HEK293 (cell line): ENCODE measurements around the gene RNF4.

Experiments used
- CTCF ChIA-PET: fragments of 350-600 bp; formaldehyde crosslinking; extraction: SDS; loops from one replicate; lab custom pipeline; 2021; ENCODE audit warnings: antibody characterized with exemption; lab: Yijun Ruan, JAX
- POLR2A ChIA-PET: fragments of 300-600 bp; formaldehyde crosslinking; extraction: SDS; loops from one replicate; lab custom pipeline; 2020; ENCODE audit warnings: antibody characterized with exemption, inconsistent platforms; lab: Yijun Ruan, JAX
- H3K27ac ChIP-seq: fragments of 200-500 bp; sonication (Bioruptor generic); 2 replicates; pipeline ENCODE4 v1.5.1; 2014; ENCODE audit warnings: low read depth, low read length, control low read depth, inconsistent platforms; ENCODE audit errors: extremely low read depth
- H3K36me3 ChIP-seq, 2 experiments: fragments of 200-500 bp in 1 of 2; sonication (Bioruptor generic) in 1 of 2; 1 replicate in 1 of 2; 2 replicates in 1 of 2; pipeline ENCODE4 v1.5.1; 2014 to 2017; ENCODE audit warnings: inconsistent platforms in 2 of 2, low read length in 2 of 2; ENCODE audit not compliant: control insufficient read depth in 2 of 2, insufficient read depth in 1 of 2
- H3K4me1 ChIP-seq: fragments of 200-500 bp; sonication (Bioruptor generic); 2 replicates; pipeline ENCODE4 v1.5.1; 2014; ENCODE audit warnings: mild to moderate bottlenecking, low read length, inconsistent platforms; ENCODE audit not compliant: control insufficient read depth, insufficient read depth
- H3K4me3 ChIP-seq: 2 replicates; pipeline ENCODE4 v1.5.1; 2011; ENCODE audit warnings: low read depth, mild to moderate bottlenecking, control low read depth, low read length, moderate library complexity
- H3K9me3 ChIP-seq: fragments of 200-500 bp; sonication (Bioruptor generic); 2 replicates; pipeline ENCODE4 v1.5.1; 2014; ENCODE audit warnings: low read depth, low read length, inconsistent platforms; ENCODE audit not compliant: control insufficient read depth, insufficient read depth
- AEBP2 ChIP-seq: fragments of 450-650 bp; formaldehyde crosslinking; IDR thresholded peaks from 2 replicates; pipeline ENCODE4 v1.5.1; 2016; ENCODE audit warnings: missing biosample characterization, missing genetic modification characterization, borderline replicate concordance
- GLIS2 ChIP-seq: fragments of 450-650 bp; formaldehyde crosslinking; IDR thresholded peaks from 2 replicates; pipeline ENCODE4 v1.5.1; 2016; ENCODE audit warnings: missing biosample characterization, missing genetic modification characterization
- KLF8 ChIP-seq: fragments of 450-650 bp; formaldehyde crosslinking; IDR thresholded peaks from 2 replicates; pipeline ENCODE4 v1.5.1; 2016; ENCODE audit warnings: missing biosample characterization, missing genetic modification characterization
- PRDM4 ChIP-seq: fragments of 450-650 bp; formaldehyde crosslinking; IDR thresholded peaks from 2 replicates; pipeline ENCODE4 v1.5.1; 2017; ENCODE audit warnings: missing biosample characterization, missing genetic modification characterization
- SP3 ChIP-seq: fragments of 450-650 bp; formaldehyde crosslinking; IDR thresholded peaks from 2 replicates; pipeline ENCODE4 v1.5.1; 2016; ENCODE audit warnings: missing biosample characterization, missing genetic modification characterization
- ZBTB17 ChIP-seq: fragments of 450-650 bp; formaldehyde crosslinking; IDR thresholded peaks from 2 replicates; pipeline ENCODE4 v1.5.1; 2016; ENCODE audit warnings: missing biosample characterization, missing genetic modification characterization
- ZNF157 ChIP-seq: fragments of 450-650 bp; formaldehyde crosslinking; IDR thresholded peaks from 2 replicates; pipeline ENCODE4 v1.5.1; 2016; ENCODE audit warnings: missing biosample characterization, missing genetic modification characterization
- ZNF354C ChIP-seq: fragments of 450-650 bp; formaldehyde crosslinking; IDR thresholded peaks from 2 replicates; pipeline ENCODE4 v1.5.1; 2016; ENCODE audit warnings: missing biosample characterization, missing genetic modification characterization, low read depth, borderline replicate concordance
- ZNF548 ChIP-seq: fragments of 450-650 bp; formaldehyde crosslinking; IDR thresholded peaks from 2 replicates; pipeline ENCODE4 v1.5.1; 2016; ENCODE audit warnings: missing biosample characterization, missing genetic modification characterization
- ZSCAN23 ChIP-seq: fragments of 450-650 bp; formaldehyde crosslinking; IDR thresholded peaks from 2 replicates; pipeline ENCODE4 v1.5.1; 2016; ENCODE audit warnings: missing biosample characterization, missing genetic modification characterization
- TF ChIP-seq, protein P1 (sequence below): fragments of 450-650 bp; formaldehyde crosslinking; IDR thresholded peaks from 2 replicates; pipeline ENCODE4 v1.5.1; 2016; ENCODE audit warnings: missing biosample characterization, missing genetic modification characterization
- TF ChIP-seq, protein P2 (sequence below): fragments of 450-650 bp; formaldehyde crosslinking; IDR thresholded peaks from 2 replicates; pipeline ENCODE4 v1.5.1; 2016; ENCODE audit warnings: missing biosample characterization, missing genetic modification characterization
- TF ChIP-seq, protein P3 (sequence below): fragments of 450-650 bp; formaldehyde crosslinking; IDR thresholded peaks from 2 replicates; pipeline ENCODE4 v1.5.1; 2016; ENCODE audit warnings: missing biosample characterization, missing genetic modification characterization
- TF ChIP-seq, protein P4 (sequence below): fragments of 450-650 bp; formaldehyde crosslinking; IDR thresholded peaks from 2 replicates; pipeline ENCODE4 v1.5.1; 2016; ENCODE audit warnings: missing biosample characterization, missing genetic modification characterization

Gene RNF4

DNA sequence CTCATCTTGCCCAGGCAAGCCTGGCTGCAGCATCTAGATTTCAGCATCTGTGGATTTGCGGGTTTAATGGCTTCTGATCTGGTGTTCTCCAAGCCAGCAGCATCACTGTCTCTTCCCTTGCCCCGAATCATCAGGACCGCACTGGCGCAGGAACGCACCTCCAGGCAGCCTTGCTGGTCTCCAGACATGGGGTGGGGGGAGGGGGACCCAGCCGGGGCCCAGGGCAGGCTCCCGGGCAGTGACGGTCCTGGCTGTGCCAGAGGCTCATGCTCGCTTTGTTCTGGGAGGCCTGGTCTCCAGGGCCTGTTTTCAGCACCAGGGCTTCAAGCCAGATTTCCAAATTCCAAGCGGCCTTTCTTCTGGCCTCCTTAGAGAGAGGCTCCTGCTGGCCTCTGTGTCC, 45.2 kb upstream of the RNF4 start:
- Histone ChIP-seq H3K4me1 (no peaks in the 10 kb centered on the region), H3K9me3 (no peaks in the 10 kb centered on the region), H3K36me3 (no peaks in the 10 kb centered on the region), H3K4me3 (no peak overlapping the region), H3K27ac (no peak overlapping the region)
- POLR2A ChIA-PET: no interaction called here
- TF ChIP-seq ZNF354C (tag by site-specific recombination): no peak
- TF ChIP-seq, protein P1, sequence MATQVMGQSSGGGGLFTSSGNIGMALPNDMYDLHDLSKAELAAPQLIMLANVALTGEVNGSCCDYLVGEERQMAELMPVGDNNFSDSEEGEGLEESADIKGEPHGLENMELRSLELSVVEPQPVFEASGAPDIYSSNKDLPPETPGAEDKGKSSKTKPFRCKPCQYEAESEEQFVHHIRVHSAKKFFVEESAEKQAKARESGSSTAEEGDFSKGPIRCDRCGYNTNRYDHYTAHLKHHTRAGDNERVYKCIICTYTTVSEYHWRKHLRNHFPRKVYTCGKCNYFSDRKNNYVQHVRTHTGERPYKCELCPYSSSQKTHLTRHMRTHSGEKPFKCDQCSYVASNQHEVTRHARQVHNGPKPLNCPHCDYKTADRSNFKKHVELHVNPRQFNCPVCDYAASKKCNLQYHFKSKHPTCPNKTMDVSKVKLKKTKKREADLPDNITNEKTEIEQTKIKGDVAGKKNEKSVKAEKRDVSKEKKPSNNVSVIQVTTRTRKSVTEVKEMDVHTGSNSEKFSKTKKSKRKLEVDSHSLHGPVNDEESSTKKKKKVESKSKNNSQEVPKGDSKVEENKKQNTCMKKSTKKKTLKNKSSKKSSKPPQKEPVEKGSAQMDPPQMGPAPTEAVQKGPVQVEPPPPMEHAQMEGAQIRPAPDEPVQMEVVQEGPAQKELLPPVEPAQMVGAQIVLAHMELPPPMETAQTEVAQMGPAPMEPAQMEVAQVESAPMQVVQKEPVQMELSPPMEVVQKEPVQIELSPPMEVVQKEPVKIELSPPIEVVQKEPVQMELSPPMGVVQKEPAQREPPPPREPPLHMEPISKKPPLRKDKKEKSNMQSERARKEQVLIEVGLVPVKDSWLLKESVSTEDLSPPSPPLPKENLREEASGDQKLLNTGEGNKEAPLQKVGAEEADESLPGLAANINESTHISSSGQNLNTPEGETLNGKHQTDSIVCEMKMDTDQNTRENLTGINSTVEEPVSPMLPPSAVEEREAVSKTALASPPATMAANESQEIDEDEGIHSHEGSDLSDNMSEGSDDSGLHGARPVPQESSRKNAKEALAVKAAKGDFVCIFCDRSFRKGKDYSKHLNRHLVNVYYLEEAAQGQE (tag by site-specific recombination): no peak
- TF ChIP-seq, protein P2, sequence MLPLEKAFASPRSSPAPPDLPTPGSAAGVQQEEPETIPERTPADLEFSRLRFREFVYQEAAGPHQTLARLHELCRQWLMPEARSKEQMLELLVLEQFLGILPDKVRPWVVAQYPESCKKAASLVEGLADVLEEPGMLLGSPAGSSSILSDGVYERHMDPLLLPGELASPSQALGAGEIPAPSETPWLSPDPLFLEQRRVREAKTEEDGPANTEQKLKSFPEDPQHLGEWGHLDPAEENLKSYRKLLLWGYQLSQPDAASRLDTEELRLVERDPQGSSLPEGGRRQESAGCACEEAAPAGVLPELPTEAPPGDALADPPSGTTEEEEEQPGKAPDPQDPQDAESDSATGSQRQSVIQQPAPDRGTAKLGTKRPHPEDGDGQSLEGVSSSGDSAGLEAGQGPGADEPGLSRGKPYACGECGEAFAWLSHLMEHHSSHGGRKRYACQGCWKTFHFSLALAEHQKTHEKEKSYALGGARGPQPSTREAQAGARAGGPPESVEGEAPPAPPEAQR (tag by site-specific recombination): no peak
- TF ChIP-seq ZBTB17 (tag by site-specific recombination): no peak
- TF ChIP-seq ZSCAN23 (tag by site-specific recombination): no peak
- TF ChIP-seq KLF8: no peak
- TF ChIP-seq, protein P3, sequence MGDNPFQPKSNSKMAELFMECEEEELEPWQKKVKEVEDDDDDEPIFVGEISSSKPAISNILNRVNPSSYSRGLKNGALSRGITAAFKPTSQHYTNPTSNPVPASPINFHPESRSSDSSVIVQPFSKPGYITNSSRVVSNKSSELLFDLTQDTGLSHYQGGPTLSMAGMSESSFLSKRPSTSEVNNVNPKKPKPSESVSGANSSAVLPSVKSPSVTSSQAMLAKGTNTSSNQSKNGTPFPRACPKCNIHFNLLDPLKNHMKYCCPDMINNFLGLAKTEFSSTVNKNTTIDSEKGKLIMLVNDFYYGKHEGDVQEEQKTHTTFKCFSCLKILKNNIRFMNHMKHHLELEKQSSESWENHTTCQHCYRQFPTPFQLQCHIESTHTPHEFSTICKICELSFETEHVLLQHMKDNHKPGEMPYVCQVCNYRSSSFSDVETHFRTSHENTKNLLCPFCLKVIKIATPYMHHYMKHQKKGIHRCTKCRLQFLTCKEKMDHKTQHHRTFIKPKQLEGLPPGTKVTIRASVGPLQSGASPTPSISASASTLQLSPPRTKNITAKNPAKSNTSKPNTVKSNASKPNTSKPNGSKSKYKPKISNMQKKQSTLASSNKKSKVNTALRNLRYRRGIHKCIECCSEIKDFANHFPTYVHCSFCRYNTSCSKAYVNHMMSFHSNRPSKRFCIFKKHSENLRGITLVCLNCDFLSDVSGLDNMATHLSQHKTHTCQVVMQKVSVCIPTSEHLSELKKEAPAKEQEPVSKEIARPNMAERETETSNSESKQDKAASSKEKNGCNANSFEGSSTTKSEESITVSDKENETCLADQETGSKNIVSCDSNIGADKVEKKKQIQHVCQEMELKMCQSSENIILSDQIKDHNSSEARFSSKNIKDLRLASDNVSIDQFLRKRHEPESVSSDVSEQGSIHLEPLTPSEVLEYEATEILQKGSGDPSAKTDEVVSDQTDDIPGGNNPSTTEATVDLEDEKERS: no peak
- TF ChIP-seq ZNF548 (tag by site-specific recombination): no peak
- TF ChIP-seq, protein P4, sequence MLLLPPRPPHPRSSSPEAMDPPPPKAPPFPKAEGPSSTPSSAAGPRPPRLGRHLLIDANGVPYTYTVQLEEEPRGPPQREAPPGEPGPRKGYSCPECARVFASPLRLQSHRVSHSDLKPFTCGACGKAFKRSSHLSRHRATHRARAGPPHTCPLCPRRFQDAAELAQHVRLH (tag by site-specific recombination): no peak
- CTCF ChIA-PET: no interaction called here

DNA sequence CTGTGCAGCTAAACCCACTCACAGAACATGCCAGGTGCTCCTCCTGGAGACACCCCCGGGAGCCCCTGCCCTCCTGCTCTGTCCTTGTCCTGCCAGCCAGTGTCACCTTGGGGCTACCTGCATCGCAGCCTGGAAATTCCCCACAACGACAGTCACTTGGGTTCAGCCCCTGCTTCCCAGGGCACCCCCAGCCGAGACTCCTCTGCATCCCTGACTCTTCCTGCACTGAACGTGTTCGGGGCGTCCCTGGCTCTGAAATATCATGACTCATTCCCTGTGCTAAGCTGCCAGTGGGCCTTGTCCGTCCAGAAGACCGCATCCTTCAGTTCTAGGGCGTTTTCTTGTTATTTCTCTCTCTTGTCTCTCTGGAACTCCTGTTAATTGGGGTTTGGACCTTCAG, 44.3 kb upstream of the RNF4 start:
- POLR2A ChIA-PET: no interaction called here
- Histone ChIP-seq H3K4me1 (no peaks in the 10 kb centered on the region), H3K36me3 (no peaks in the 10 kb centered on the region)
- CTCF ChIA-PET: interaction anchor here (0.6 kb wide), 1 partner anchor 459 kb away, joined by 3 read pairs; no protein-coding TSS in a partner anchor
- TF ChIP-seq GLIS2 (0 out of 2 replicates have a peak, but pooled peaks have one; percentile 24), ZNF157 (tag by site-specific recombination) (no peak)
- TF ChIP-seq, all 188 proteins: peak for 1
- Histone ChIP-seq H3K4me3 (no peak overlapping the region), H3K9me3 (no peaks in the 10 kb centered on the region), H3K27ac (no peak overlapping the region)

DNA sequence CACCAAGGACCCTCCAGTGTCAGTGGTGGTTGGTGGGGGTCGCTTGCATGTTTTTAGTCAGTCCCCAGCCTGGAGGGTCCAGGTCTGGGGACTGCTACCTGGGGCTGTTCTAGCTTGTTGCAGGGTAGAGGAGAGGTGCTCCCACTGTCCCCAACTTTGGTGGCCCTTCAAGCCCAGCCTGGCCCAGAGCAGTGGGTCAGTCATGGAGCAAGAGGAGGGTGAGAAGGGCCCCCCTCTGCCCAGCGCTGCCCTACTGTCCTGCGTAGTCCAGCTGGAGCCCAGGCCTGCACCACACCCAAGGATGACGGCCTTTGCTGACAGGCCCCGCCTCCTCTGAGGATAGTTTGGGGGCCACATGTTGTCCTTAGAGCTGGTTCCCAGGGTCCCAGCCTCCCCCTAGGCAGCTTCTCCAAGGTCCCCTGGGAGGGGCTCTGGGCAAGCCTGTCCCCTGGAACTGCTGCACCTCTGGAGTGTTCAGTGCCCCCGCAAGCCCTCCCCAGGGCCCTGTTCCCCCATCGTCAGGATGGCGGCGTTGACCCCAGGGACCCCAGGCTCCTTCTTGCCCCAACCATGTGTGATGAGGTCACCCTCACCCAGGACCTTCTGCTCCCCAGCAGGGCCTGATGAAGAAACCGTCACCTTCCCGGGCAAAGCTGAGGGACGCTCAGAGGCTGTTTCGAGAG, 43.4 kb upstream of the RNF4 start:
- no peaks in the 10 kb centered on the region for H3K36me3 ChIP-seq
- no peaks in the 10 kb centered on the region for H3K9me3 ChIP-seq
- no peaks in the 10 kb centered on the region for H3K4me1 ChIP-seq
- H3K27ac ChIP-seq: no peak overlapping the region
- TF ChIP-seq PRDM4 (tag by site-specific recombination) (0 out of 2 replicates have a peak, but pooled peaks have one; percentile 32), AEBP2 (no peak), SP3 (no peak)
- no peak overlapping the region for H3K4me3 ChIP-seq
- ChIA-PET CTCF (no interaction called here), POLR2A (no interaction called here)
